DMS53 (cell line): ENCODE data around the gene GABBR2.
"Not testable (repeated sequence)": the region's sequence is repeated elsewhere in the genome, so short reads cannot be mapped to it uniquely, and the experiment has no call there.

Source experiments
- DNase-seq: peaks from one replicate; lab custom pipeline; 2025; lab: John Stamatoyannopoulos, UW

The GABBR2 gene

DNA sequence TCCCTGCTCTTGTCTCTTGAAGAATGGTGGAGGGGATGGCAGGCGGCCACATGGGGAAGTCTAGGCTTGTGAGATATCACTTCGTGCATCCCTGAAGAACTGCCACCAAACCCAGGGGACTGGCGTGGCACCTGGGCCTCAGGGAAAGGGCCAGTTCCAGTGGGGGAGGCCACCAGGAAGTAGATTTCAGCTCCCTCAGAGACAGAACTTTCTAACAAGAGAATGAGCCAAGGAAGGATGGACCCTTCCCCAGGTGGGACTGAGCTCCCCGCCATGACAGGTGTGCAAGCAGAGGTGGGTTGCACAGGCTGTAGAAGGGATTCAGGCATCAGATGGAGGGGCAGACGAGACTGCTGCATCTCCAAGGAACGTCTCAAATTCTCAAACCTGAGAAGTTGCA, 193.9 kb downstream of the GABBR2 start:
- DNase-seq: no peak

DNA sequence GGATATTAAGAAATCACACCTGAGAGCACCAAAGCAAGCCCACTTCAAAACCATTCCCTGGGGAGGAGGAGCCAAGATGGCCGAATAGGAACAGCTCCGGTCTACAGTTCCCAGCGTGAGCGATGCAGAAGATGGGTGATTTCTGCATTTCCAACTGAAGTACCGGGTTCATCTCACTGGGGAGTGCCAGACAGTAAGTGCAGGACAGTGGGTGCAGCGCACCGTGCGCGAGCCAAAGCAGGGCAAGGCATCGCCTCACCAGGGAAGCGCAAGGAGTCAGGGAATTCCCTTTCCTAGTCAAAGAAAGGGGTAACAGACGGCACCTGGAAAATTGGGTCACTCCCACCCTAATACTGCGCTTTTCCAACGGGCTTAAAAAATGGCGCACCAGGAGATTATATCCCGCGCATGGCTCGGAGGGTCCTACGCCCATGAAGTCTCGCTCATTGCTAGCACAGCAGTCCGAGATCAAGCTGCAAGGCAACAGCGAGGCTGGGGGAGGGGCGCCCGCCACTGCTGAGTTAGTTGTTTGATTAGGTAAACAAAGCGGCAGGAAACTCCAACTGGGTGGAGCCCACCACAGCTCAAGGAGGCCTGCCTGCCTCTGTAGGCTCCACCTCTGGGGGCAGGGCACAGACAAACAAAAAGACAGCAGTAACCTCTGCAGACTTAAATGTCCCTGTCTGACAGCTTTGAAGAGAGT, 200.4 kb downstream of the GABBR2 start:
- DNase-seq: peak; percentile 24

DNA sequence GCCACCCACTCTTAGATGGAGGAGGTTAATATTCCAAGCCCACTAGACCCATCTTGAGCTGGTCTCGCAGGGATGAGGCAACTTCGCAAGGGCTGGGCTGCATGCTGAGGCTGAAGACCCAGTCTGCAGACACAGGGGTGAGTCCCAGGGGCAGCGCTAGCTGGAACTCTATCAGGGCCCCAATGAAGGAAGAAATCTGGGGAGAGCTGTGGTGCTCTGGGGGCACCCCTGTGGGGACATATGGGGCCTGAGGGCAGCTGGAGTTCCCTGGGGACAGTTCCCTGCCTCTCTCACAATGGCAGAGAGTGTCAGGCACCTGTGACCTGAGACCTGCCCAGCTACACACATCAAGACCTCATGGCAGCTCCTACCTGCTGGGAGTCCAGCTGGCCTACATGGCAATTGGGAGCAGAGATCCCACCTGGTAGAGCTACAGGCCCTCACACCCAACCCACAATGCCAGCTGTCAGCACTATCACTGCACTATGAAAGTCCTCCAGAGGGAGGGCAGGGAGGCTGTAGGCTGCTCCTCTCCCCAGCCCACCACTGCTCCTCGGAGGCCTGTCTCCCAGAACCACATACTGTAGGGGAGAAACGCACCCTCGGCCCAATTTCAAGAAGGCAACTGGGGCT, 202.2 kb downstream of the GABBR2 start:
- no peak for DNase-seq

DNA sequence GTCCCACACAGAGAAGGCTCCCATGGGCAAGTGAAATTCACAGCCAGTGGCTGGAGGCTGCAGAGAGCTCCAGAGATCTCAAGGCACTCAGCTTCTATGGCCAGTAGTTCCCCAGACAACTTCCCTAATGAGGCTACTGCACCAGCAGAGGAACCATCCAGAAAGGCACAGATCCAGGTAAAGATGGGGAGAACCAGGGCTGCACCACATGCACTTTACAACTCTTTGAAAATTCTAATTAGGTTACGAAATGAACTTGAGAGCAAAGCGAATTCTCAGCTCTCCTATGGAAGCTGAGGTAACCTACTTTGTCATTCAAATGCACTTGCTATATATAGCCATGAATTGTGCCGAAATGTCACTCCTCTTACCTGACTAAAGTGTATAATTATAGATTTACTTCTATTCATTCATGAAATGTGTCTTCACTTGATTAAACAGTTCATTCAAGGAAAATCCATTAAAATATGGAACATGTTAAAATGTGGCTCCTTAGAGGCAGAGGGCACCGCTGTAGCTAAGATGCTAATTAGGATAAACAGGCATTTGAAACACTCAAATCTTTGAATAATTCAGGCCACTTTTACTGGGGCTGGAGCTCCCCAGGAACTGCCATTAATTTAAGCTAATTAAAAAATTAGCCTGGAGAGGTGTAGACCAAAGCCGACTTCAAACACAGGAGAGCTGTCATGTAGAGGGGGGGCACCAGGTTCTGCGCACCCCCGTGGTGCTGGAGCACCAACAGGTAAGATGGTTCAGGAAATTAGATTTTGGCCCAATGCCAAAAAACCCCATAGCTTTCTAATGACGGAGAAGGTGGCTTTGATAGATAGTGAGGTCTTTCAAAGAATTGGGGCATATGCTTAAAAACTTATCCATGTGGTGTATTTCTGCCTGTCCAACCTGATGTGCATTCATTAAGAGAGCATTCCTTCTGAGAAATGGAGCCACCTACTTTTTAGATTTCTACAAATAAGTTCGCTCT, 204.1 kb downstream of the GABBR2 start:
- no peak for DNase-seq

DNA sequence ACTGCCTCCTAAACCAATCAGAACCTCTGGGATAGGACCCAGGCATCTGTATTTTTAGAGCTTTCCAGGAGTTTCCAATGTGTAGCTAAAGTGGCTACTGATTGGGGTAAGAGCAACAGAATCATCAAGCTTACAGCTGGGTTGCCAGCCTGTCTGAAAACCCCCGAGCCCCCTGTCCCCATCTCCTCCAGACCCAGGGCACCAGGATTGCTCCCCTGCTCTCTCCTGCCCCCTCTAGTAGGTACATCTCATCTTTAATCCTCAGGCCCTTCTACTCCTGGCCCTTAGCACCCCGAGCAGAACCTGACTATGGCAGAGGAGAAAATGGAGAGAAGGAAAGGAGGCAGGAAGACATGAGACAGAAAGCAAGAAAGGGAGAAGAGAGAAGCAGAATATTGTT, 204.9 kb downstream of the GABBR2 start:
- DNase-seq: no peak

DNA sequence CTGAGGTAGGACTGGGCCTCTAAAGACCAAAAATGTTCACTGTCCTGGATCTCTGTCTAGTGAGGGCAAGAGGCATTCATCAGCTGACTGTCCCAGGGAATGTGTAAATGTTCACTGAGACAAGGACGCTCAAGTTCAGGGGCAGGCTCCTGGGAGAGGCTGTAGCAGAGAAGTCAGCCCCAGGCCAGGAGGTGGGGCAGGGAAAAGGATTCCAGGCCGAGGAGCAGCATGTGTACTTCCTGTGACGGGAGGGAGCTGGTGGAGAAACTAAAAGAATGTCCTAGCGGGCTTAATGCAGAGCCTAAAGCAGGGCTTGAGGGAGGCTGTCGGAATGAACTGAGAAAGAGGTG, 205.8 kb downstream of the GABBR2 start:
- DNase-seq: no peak

DNA sequence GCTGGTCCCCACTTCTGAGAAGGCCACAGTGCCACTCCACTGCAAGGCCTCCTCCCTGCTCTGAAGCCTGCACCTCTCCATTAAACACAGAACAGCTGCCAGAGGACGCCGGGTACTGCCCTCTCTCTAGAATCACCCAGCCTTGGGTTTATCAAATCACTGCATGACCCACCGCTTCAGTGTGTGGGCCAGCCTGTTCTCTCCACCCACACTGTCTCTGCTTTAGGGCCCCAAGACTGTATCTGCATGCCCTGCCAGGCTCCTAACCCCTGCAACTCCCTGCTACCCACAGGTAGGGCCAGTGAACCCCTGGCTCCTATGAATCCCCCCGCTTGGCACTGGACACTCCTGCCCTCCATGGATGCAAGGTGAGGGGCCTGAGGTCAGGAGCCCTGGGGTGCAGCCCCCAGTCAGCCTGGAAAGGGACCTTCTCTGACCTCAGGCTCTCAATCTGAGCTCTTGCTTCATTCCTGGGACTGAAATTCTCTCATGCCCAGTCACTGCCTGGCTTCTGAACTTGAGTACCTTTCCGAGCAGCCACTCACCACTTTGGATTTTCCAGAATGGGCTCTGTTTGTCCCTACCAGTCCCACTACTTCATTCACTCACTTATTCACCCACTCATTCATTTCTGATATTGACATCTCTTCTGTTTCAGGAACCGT, 206.3 kb downstream of the GABBR2 start:
- no peak for DNase-seq

DNA sequence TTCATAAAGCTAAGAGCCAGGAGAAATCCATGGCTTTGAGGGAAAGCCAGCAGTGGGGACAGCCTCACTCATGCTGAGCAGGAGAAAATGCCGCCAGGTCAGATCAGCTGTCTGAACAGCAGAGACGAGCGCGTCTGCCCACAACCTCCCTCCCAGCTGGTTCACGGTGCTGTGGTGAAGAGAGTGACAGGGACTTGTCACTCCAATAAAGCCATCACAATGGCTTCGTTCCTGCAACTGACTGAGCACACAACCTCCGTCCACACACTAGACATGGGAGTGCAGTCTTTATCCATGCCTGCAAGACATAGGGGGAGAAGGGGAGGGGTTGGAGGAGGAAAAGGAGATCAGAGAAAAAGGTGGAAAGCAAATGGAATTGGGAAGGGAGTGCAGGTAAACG, 206.9 kb downstream of the GABBR2 start:
- no peak for DNase-seq

DNA sequence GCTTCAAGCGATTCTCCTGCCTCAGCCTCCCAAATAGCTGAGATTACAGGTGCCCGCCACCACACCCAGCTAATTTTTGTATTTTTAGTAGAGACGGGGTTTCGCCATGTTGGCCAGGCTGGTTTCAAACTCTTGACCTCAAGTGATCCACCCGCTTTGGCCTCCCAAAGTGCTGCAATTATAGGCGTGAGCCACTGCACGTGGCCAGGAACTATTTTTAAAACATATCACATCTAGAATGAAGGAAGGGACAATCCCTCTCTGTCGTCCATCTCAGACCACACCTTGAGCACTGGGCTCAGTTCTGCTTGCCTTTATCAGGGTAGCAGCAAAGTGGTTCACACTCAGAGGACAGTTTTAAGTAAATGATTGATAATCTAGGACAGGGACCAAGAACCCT, 207.5 kb downstream of the GABBR2 start:
- not testable (repeated sequence) for DNase-seq

DNA sequence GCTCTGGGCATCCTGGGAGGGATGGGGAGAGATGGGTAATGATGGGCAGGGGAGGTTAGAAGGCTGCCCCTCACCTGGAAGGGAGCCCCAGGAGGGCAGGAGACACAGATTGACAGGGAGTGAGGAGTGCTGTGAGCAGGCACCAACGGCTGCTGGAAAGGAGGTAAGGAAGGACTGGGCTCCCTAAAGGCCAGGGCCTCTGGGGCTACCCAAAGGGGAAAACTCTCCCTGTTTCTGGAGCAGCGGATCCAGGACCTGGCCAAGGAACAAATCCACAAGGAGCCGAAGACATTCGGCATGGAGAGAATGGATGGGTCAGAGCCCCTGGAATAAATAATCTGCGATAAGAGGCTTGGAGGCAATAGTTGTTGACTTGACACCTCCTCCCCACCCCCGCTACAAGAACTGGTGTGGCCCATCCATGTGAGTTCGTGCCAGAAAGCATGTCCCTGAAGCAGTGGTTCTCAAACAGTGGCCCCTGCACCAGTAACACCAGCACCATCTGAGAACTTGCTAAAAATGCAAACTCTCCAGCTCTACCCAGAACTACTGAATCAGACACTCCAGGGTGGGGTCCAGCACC, 208.3 kb downstream of the GABBR2 start:
- DNase-seq: no peak

DNA sequence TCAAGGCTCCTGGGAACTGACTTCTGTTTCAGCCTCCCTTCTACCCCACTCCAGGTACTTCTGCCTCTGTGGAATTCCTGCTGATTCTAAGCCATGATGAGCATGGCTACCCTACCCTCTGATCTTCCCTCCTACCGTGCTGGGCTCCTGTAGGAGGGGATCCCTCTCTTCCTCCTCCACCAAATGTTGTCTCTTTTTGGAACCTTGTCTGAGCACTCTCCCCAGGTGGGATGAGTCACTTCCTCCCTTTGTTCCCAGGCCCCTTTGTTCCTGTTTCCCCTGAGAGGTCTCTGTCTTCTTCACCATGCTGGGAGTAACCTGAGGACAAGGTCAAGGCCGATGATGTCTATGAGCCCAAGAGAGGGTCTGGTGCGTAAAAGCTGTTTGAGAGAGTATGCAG, 213.2 kb downstream of the GABBR2 start:
- DNase-seq: peak; percentile 28

DNA sequence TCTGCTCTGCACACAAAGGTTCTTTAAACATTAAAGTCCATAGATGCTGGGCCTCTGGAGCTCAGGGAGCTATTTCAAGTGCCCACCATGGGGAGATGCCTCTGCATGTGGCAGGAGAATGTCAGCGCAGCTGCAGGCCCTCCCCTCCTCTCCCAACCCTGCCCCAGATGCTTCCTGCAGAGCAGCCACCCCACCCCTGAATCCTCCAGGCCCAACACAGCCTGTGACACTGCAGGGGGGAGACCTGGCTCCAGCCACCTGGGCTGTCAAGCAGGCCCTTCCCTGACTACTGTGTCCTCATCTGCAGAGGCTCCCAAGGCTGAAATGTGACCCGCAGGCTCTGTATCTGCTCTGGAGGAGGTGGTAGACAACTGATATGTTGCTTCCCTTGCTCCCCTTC, 213.9 kb downstream of the GABBR2 start:
- no peak for DNase-seq

DNA sequence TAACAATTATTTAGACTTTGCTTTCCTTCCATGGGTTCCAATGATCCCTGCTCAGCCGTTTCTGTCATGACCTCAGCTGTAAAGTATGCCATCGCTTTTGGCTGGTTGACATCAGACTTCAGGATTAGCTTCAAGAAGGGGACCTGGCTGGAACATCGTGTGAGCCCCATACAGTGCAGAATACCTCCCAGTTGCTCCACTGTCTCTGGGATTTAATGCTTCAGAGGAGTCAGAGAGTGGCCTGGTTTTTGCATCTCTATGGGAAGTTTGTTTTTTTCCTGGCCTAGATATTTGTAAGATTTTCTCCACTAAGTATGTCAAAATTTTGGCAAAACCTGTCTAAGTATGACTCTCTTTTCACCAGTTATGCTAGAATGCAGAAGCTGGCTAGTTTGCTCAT, 216.9 kb downstream of the GABBR2 start:
- peak; percentile 11 for DNase-seq

DNA sequence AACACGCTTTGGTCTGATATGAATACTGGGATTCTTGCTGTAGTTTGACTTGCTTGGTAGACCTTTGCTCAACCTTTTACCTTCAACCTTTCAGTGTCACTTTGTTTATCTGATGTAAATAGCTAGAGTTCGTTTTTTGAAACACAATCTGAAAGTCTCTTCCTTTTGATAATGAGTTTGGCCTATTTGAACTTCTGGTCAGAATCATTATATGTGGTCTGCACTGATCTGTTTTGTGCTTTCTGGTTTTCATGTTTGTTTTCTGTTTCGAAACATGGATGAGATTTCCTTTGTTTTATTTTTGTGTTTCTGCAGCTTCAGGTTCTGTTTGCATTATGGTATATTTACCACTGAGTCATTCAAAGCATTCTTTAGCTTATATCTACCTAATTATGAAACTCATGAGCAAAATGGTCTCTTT, 217.5 kb downstream of the GABBR2 start:
- peak; percentile 7 for DNase-seq

DNA sequence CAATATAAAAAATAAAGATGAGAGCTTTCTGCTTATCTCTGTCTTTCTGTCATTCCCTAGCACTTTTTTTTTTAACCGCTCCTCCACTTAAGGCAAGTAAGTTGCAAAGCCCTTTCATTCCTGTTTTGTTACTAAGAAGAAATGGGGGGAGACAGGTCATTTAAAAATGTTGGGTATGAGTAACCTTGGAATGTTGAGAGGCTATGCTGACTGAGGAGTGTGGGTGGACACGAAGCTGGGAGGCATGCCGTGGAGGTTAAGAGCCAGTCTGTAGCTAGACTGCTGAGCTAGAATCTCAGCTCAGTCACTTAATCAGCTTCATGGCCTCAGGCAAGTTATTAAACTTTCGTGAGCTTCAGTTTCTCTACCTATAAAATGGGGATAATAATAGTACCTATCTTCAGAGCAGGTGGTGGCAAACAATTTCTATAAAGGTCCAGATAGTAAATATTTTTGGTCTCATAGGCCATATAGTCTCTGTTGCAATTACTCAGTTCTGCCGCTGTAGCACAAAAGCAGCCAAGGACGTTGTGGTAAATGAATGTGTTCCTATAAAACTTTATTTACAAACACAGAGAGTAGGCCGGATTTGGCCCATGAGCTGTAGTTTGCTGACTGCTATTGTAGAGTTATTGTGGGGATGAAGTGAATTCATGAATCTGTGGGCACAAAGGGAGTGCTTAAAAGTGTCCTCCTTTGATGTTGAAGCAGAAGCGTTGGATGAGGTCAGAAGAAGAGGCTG, 220.0 kb downstream of the GABBR2 start:
- no peak for DNase-seq

DNA sequence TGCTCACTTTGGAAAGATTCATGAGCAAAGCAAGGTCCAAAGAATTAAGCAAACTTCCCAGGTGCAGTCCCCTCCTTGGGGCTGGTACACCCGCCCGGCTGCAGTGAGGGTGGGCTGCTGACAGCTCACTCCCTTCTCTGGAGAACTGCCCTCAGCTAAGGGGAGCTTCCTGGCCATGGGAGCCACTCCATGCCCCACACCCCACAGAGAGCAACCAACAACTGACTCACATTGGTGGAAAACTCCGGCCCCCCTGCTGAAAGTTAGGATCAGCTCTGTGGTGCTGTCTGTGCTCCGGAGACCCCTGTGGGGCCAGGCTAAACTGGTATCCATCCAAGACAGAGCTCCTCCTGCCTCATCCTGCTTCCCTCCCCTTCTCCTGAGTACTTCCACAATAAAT, 223.0 kb downstream of the GABBR2 start:
- no peak for DNase-seq

DNA sequence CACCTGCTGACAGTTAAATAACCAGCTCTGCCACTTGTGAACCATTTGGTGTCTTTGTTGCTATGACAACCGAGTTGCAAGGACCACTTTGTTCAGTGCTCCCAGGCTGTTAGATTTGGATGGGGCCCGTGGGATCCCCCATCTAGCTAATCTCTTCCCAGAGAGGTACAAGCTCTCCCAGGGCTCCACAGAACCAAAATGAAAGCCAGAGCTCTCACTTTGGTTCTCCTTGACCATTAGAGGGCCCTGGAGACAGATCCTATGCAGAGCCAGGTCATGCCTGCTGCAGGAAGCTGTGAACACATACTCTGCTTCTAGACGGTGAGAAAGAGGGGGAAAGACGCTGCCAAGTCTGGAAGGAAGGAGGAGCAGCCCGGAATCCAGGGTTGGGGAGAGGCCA, 224.6 kb downstream of the GABBR2 start:
- no peak for DNase-seq

DNA sequence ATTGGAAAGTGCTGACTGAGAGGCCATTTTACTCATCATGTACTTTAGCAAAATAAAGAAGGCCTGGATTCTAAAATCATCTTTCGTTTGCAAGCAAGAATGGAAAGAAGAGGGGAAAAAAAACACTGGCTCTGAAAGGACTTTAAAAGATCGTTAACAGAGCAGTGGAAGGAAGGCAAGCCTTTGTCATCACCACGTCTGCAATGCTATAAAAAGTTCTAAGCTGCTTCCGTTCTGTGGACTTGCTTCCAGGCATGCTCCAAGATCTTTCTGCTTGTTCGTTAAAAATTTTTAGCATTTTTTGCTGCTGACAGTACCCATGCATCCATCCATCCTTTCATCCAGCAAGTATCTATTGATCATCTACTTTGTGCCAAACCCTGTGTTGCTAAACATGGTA, 226.5 kb downstream of the GABBR2 start:
- no peak for DNase-seq

DNA sequence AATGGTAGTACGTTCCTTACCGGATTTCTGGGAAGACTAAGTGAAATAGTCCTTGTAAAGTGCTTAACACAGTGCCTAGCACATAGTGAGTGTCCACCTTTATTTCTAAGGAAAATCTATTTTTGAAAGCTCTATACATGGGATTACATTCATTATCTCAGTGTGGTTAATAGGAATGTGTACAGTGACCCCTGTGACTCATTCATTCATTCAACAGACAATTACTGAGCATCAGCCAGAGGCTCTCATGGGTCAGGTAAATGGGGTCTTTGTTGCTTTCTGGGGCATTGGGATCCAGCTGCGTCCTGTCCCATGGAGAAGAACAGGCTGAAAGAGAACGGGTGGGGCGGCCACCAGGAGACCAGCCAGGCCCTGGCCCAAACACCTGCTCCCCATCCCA, 227.1 kb downstream of the GABBR2 start:
- DNase-seq: no peak

DNA sequence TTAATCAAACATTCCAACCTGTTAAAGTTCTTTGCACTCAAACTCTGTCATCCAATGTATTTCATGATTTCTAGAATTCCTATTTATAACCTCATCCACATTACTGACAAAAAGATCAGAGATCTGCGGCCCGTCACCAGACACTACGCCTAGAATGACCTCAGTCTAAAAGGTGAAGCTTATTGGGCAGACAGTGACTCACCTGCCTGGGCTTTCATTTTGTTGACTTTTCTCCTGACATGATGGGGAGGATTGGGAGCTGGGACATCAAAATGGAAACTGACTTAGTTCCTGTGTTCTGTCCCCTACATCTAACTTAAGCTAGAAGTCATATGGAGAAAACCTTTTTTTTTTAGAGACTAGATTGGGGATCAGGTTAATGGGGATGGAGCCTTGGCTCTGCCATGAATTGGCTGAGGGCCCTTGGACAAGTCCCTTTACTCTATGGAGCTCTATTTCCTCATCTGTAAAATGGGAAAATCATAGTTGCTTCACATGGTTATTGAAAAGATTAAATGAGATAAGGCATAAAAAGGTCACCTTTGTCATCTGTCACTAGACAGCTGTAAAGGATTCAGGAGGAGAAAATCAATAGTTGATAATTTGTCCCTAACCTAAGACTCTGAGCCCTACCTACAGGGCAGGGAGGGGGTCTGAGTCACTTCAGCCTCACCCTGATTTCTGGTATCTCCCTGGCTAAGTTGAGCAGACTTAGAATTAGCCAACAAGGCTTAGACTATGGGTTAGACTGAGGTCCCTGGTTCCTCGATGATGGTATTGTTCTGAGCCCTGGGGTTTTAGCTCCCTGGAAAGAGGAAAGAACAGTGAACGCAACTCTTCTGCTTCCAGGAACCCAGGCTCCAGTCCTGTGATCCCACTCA, 228.5 kb downstream of the GABBR2 start:
- peak; percentile 85 for DNase-seq
